ENCODE measurements around the gene GPHN. TPM values are rescaled to one million over a fixed set of nuclear protein-coding genes. Genes with fewer than 3 reads are reported as not detected.

GPHN gene
- polyA plus RNA-seq, 1 donor (not counting 4 experiments of a cell fraction or from before 2014, with no cell fraction given) = 17.6 TPM

DNA sequence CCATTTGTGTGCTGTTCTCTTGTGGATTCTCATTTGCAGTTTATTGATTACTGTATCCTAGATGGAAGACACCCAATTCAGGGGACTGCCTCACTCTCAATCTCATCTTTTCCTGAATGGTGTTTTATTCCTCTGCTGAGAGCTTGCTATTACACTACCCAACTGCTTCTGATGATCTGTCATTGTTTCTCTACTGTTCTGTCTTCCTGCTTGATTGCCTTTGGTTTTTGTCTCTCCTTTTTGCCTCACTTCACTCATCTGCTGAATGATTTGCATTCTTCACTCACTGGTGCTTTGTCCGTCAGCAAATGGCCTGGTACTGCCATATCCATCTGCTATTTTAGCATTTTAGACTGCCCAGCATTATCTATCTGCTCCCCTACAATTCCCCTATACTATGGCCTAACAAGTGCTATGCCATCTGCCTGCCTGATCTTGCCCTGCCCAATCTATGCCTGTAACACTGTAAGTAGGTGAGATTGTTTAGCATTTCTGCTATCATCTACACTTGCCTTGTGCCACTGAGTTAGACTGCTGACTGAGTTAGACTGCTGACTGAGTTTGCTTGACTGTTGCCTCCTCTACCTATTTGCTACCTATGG, 335.1 kb downstream of the GPHN start:
- no peaks in the 10 kb centered on the region for H3K4me1 ChIP-seq (ENCODE audit: control insufficient read depth, extremely low read depth, insufficient read depth, low read length)
- dilution Hi-C loops (cut with MboI; ENCODE audit: extremely low pct_ligation_motif_present, low sequenced_read_pairs) = no loop called here
- no peak overlapping the region for H2AFZ ChIP-seq (ENCODE audit: control insufficient read depth, low read length)
- DNase-seq (ENCODE audit: low read depth, low spot score) (no peak), FAIRE-seq (peak; percentile 55)
- H3K9me1 ChIP-seq (ENCODE audit: control insufficient read depth, extremely low read depth, insufficient read depth, low read length) = no peaks in the 10 kb centered on the region
- H3K27ac ChIP-seq (ENCODE audit: control insufficient read depth, insufficient read depth, low read length) = no peak overlapping the region
- H3K79me2 ChIP-seq (ENCODE audit: control insufficient read depth, insufficient read depth, low read length) = no peaks in the 10 kb centered on the region
- H4K20me1 ChIP-seq (ENCODE audit: control insufficient read depth, extremely low read depth, insufficient read depth, low read length) = no peaks in the 10 kb centered on the region
- H3K36me3 ChIP-seq (ENCODE audit: control insufficient read depth in 2 of 2, extremely low read depth in 1 of 2, insufficient read depth in 2 of 2, low read length in 2 of 2) = no peaks in the 10 kb centered on the region
- H3K9ac ChIP-seq (ENCODE audit: control insufficient read depth, extremely low read depth, insufficient read depth, low read length) = no peak overlapping the region
- H3K9me3 ChIP-seq (ENCODE audit: control insufficient read depth, low read depth, low read length) = no peaks in the 10 kb centered on the region
- H3K27me3 ChIP-seq (ENCODE audit: control insufficient read depth, extremely low read depth, insufficient read depth, low read length) = no peaks in the 10 kb centered on the region
- H3K4me2 ChIP-seq (ENCODE audit: control insufficient read depth, extremely low read depth, insufficient read depth, low read depth, low read length) = no peak overlapping the region
- TF ChIP-seq EZH2 (IDR thresholded peaks at IDR 0.05; ENCODE audit: low read length) = no peak
- TF ChIP-seq, protein P1, sequence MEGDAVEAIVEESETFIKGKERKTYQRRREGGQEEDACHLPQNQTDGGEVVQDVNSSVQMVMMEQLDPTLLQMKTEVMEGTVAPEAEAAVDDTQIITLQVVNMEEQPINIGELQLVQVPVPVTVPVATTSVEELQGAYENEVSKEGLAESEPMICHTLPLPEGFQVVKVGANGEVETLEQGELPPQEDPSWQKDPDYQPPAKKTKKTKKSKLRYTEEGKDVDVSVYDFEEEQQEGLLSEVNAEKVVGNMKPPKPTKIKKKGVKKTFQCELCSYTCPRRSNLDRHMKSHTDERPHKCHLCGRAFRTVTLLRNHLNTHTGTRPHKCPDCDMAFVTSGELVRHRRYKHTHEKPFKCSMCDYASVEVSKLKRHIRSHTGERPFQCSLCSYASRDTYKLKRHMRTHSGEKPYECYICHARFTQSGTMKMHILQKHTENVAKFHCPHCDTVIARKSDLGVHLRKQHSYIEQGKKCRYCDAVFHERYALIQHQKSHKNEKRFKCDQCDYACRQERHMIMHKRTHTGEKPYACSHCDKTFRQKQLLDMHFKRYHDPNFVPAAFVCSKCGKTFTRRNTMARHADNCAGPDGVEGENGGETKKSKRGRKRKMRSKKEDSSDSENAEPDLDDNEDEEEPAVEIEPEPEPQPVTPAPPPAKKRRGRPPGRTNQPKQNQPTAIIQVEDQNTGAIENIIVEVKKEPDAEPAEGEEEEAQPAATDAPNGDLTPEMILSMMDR (optimal IDR thresholded peaks at IDR 0.05 in 1 of 3, IDR thresholded peaks at IDR 0.05 in 1 of 3, conservative IDR thresholded peaks at IDR 0.05 in 1 of 3; ENCODE audit: extremely low read depth in 1 of 3, insufficient read depth in 2 of 3, low read length in 3 of 3) = no peak
- no peak overlapping the region for H3K4me3 ChIP-seq (ENCODE audit: control insufficient read depth in 2 of 3, extremely low read depth in 1 of 3, insufficient read depth in 2 of 3, low read depth in 1 of 3, low read length in 3 of 3)

DNA sequence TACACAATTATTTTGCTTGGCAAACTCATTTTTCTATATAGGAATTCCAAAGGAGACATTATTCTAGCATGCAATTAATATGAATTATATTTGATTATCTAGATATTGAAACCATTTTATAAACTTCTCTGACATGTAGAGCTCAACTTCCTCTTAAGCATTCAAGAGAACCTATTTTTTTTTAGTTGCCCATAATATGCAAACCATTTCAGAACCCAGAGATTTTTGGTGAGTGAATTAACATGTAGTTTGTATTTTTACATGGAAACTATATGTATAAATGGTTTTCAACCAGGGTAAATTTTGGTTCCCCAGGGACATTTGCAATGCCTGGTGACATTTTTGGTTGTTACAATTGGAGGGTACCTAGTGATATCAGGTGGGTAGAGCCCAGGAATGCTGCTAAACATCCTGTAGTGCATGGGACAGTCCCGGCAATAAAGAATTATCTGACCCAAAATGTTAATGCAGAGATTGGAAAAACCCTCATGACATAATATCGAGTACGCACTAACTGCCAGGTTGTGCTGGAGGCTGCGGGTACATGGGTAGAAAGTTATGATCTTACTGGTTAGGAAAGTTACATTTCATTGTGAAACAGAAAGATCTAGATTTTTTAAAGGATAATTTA, 342.4 kb downstream of the GPHN start:
- no peak overlapping the region for H3K9ac ChIP-seq (ENCODE audit: control insufficient read depth, extremely low read depth, insufficient read depth, low read length)
- no peak for DNase-seq (ENCODE audit: low read depth, low spot score)
- no peaks in the 10 kb centered on the region for H3K9me1 ChIP-seq (ENCODE audit: control insufficient read depth, extremely low read depth, insufficient read depth, low read length)
- H3K4me1 ChIP-seq (ENCODE audit: control insufficient read depth, extremely low read depth, insufficient read depth, low read length) = no peaks in the 10 kb centered on the region
- H3K27me3 ChIP-seq (ENCODE audit: control insufficient read depth, extremely low read depth, insufficient read depth, low read length) = no peaks in the 10 kb centered on the region
- TF ChIP-seq, protein P1 (optimal IDR thresholded peaks at IDR 0.05 in 1 of 3, IDR thresholded peaks at IDR 0.05 in 1 of 3, conservative IDR thresholded peaks at IDR 0.05 in 1 of 3; ENCODE audit: extremely low read depth in 1 of 3, insufficient read depth in 2 of 3, low read length in 3 of 3) = no peak
- no peak for TF ChIP-seq EZH2 (IDR thresholded peaks at IDR 0.05; ENCODE audit: low read length)
- dilution Hi-C loops (cut with MboI; ENCODE audit: extremely low pct_ligation_motif_present, low sequenced_read_pairs) = no loop called here
- FAIRE-seq = no peak
- H4K20me1 ChIP-seq (ENCODE audit: control insufficient read depth, extremely low read depth, insufficient read depth, low read length) = no peaks in the 10 kb centered on the region
- no peaks in the 10 kb centered on the region for H3K79me2 ChIP-seq (ENCODE audit: control insufficient read depth, insufficient read depth, low read length)
- no peak overlapping the region for H3K4me3 ChIP-seq (ENCODE audit: control insufficient read depth in 2 of 3, extremely low read depth in 1 of 3, insufficient read depth in 2 of 3, low read depth in 1 of 3, low read length in 3 of 3)
- no peaks in the 10 kb centered on the region for H3K9me3 ChIP-seq (ENCODE audit: control insufficient read depth, low read depth, low read length)
- no peak overlapping the region for H2AFZ ChIP-seq (ENCODE audit: control insufficient read depth, low read length)
- H3K27ac ChIP-seq (ENCODE audit: control insufficient read depth, insufficient read depth, low read length) = no peak overlapping the region
- no peak overlapping the region for H3K4me2 ChIP-seq (ENCODE audit: control insufficient read depth, extremely low read depth, insufficient read depth, low read depth, low read length)
- H3K36me3 ChIP-seq (ENCODE audit: control insufficient read depth in 2 of 2, extremely low read depth in 1 of 2, insufficient read depth in 2 of 2, low read length in 2 of 2) = no peaks in the 10 kb centered on the region
